A549 treated with dexamethasone at 1 μM for 4 hours (cell line): Measurements from ENCODE around the gene CYP2W1. TPM values are rescaled to one million over a fixed set of nuclear protein-coding genes. Genes with fewer than 3 reads are reported as not detected.

Source experiments
- total RNA-seq: library from RNA; stranded (reverse); fragments of 200-300 nt; extraction: Qiagen RNA extraction; gene quantifications from 5 replicates; pipeline ENCODE4 v1.2.3, GENCODE V29; 2022

The CYP2W1 gene, protein sequence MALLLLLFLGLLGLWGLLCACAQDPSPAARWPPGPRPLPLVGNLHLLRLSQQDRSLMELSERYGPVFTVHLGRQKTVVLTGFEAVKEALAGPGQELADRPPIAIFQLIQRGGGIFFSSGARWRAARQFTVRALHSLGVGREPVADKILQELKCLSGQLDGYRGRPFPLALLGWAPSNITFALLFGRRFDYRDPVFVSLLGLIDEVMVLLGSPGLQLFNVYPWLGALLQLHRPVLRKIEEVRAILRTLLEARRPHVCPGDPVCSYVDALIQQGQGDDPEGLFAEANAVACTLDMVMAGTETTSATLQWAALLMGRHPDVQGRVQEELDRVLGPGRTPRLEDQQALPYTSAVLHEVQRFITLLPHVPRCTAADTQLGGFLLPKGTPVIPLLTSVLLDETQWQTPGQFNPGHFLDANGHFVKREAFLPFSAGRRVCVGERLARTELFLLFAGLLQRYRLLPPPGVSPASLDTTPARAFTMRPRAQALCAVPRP
- total RNA-seq, result 0.05 to 0.10 TPM in 2 of 5 replicates, not detected in the others

DNA sequence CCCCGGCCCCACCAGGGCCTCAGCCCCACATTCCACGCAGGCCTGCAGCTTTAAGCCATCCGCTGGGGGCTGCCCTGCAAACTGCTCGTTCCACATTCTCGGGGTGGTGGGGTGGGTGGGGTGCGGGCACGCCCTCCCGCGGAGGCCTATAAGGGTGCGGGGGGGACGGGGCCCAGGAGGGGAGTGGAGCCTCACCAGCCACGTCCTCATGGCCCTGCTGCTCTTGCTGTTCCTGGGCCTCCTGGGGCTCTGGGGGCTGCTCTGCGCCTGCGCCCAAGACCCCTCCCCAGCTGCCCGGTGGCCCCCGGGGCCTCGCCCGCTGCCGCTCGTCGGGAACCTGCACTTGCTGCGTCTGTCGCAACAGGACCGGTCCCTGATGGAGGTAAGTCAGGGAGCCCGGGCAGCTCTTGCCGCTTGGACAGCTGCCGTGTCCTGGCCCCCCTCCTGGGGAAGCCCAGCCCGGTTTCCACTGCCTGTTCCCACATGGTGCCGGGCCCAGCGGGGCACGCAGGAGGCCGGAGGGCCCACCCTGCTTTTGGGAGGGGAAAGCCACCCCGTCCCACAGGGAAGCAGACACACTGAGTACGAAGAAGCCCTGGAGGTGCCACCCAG is at the start of gene CYP2W1:
Gene CYP2W1 (plus strand): TSS at position 178 of the 612 bp plus-strand sequence. CDS start 31 bp downstream, at position 209.

DNA sequence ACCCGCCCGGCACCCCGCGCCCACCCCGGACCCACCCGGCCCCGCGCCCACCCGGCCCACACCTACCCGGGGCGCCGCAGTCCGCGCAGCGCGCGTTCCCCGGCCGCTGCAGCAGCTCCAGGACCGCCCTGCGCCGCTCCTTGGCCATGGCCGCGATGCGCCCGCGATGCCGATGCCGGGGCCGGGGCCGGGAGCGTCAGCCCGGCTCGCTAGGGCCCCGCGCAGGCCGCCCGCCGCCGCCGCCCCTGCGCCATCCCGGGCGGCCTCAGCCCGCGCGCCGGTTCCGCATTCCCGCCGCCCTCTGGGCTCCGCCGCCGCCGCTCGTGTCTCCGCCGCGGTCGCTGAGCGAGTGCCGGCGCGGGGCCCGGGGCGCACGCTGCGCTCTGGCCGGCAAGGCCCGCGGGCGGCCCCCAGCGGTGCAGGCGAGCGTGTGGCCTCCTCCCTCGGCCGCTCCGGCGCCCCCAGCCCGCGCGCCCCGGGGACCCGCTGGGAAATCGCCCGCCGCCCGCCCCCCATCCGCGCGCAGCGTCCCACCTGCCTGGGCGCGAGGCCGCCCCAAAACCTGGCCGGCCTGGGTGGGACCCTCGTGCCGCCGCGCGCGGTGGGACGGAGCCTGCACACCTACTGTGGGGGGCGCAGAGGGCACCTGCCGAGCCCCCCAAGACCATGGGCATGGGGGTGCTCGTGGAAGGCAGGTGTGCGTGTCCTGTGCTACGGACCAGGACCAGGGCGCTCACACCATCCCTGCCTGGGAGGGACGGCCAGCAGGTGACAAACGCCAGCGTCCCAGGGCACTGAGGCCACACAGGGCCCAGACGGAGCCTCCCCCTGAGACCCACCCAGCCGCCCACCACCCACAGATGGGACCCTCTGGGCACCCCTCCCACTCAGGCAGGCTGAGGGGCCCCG is 28.4 kb upstream of the CYP2W1 start, which contains the start of gene ADAP1:
Gene ADAP1 (minus strand): TSS at position 351 of the 909 bp plus-strand sequence. CDS start 203 bp downstream, at position 148.

DNA sequence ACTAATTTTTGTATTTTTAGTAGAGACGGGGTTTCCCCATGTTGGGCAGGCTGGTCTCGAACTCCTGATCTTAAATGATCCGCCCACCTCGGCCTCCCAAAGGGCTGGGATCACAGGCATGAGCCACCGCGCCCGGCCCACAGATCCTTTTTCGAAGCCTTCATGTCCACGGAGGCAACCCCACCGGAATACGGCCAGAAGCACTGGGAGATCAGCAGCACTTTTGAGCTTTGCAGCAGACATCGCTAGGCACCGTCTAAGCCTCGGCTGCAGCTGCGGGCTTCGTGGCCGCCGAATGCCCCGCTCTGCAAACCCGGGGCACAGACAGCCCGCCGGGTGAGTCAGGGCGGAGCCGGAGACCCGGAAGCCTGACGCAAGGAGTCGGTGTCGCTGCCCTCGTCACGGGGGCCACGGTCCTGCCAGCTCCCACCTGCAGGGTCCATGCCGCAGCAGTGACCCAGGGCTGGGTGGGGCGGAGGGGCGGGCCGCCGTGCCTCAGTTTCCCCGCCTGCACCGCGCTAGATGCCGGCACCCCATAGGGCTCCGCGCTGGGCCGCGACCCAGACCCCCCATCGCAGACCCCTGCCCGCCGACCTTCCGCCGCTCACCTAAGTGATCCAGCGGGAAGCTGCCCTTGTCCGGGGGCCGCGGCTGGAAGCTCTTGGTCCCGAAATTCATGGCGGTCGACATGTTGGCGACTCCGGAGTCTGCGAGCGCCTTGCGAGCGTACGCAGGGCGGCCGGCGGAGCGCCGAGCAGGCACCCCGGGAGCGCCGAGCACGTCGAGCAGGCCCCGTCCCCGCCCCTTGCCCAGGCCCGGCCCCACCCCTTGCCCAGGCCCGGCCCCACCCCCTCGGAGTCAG is 7.9 kb upstream of the CYP2W1 start, which contains the start of gene COX19:
Gene COX19 (minus strand): TSS at position 730 of the 862 bp plus-strand sequence. CDS start 40 bp downstream, at position 690.

Other genes with a start within 250 kb of the CYP2W1 start
- 50.9 to 98.8 TPM (median 85.1 TPM) in 5 replicates for gene SUN1, start 150.7 kb upstream of the CYP2W1 start, total RNA-seq
- gene GET4, start 106.6 kb upstream of the CYP2W1 start, total RNA-seq, result 38.8 to 67.6 TPM (median 52.9 TPM) in 5 replicates
- gene ADAP1, start 28.5 kb upstream of the CYP2W1 start, total RNA-seq, result 2.2 to 4.8 TPM (median 3.9 TPM) in 5 replicates
- 5.1 to 6.8 TPM (median 5.3 TPM) in 5 replicates for gene COX19, start 7.6 kb upstream of the CYP2W1 start, total RNA-seq
- gene GPR146, start 61.4 kb downstream of the CYP2W1 start, total RNA-seq, result 0.79 to 2.0 TPM (median 1.6 TPM) in 5 replicates
- gene GPER1, start 104.9 kb downstream of the CYP2W1 start, total RNA-seq, result 1.0 to 1.9 TPM (median 1.5 TPM) in 5 replicates
- gene ZFAND2A, start 177.0 kb downstream of the CYP2W1 start, total RNA-seq, result 48.5 to 52.3 TPM (median 51.0 TPM) in 5 replicates
- 0.05 to 0.07 TPM (median 0.05 TPM) in 3 of 5 replicates, not detected in the others for gene UNCX, start 249.7 kb downstream of the CYP2W1 start, total RNA-seq